GM19023 (cell line): ENCODE results near the gene CYP4F8.

ENCODE experiments used
- ATAC-seq: cut with Tn5 transposase; IDR thresholded peaks from one replicate; pipeline ENCODE4 v1.9.1; 2021; ENCODE audit warnings: mild to moderate bottlenecking, moderate library complexity; ENCODE audit not compliant: unreplicated experiment

CYP4F8 gene

GRCh38 chr19:15616183-15616582 is 1.2 kb downstream of the CYP4F8 start:
- no peak for ATAC-seq

GRCh38 chr19:15616627-15617270 is 1.7 kb downstream of the CYP4F8 start:
- ATAC-seq, result no peak

- no peak for ATAC-seq
These were observed 3.3 kb downstream of the CYP4F8 start for GRCh38 chr19:15618321-15618720.

GRCh38 chr19:15621801-15622200 is 6.8 kb downstream of the CYP4F8 start:
- ATAC-seq, result no peak

GRCh38 chr19:15622991-15623390 is 8.0 kb downstream of the CYP4F8 start:
- ATAC-seq, result no peak

- no peak for ATAC-seq
These were observed 8.8 kb downstream of the CYP4F8 start for GRCh38 chr19:15623711-15624318.

GRCh38 chr19:15628236-15629002 is 13.4 kb downstream of the CYP4F8 start:
- ATAC-seq, result no peak

GRCh38 chr19:15629003-15629880 is 14.2 kb downstream of the CYP4F8 start:
- ATAC-seq, result no peak

DNA sequence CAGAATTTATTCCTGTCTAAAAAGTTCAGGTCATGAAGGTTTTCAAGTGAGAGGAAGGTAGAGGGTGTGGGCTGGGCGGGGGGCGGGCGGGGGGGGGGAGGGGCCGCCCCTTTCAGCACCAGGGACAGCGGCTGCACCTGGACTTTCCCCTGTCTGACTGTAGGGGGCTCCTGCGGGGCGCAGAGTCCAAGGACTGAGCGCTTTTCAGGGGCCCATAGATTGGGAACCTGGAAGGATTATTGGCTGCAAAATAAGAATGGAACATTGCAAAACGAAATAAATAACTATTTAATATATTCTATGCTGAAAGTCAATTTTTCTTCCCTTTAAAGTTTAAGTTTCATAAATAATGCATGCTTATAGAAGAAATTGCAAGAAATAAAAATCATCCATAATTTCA is 16.8 kb downstream of the CYP4F8 start:
- ATAC-seq, result no peak

DNA sequence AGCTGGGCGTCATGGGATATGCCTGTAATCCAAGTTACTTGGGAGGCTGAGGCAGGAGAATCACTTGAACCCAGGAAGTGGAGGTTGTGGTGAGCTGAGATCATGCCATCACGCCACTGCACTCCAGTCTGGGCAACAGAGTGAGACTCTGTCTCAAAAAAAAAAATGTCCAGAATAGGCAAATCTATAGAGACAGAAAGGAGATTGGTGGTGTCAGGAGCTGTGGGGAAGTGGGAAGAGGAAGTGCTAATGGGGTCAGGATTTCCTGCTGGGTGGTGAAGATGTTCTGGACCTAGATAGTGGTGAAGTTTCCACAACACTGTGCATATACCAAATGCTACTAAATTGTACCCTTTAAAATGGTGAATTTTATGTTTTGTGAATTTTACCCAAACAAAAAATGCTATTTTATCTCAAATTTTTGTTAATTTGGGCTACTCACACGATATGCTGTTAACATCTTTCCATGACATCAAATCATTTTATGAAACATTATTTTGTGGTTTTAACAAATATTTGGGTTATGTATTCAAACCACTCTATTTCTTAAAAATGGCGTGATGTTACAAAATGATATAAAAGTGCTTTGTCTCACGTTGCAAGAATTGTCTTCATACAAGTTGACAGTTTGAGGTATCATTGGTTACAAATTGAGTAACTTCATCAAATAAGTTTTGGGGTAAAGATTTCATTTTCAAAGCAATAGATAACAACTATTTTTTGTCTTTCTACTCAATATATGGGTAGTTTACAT is 18.2 kb downstream of the CYP4F8 start:
- ATAC-seq, result no peak

DNA sequence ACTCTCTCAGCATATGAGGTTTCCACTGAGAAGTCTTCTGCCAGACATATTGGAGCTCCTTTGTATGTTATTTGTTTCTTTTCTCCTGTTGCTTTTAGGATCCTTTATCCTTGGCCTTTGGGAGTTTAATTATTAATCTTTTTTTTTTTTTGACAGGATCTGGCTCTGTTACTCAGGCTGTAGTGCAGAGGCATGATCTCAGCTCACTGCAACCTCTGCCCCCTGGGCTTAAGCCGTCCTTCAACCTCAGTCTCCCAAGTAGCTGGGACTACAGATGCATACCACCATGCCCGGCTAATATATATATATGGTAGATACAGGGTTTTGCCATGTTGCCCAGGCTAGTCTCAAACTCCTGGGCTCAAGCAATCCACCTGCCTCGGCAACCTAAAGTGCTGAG is 19.1 kb downstream of the CYP4F8 start:
- ATAC-seq, result no peak

- ATAC-seq, result no peak
These were observed 20.2 kb downstream of the CYP4F8 start for GRCh38 chr19:15635016-15635805.

DNA sequence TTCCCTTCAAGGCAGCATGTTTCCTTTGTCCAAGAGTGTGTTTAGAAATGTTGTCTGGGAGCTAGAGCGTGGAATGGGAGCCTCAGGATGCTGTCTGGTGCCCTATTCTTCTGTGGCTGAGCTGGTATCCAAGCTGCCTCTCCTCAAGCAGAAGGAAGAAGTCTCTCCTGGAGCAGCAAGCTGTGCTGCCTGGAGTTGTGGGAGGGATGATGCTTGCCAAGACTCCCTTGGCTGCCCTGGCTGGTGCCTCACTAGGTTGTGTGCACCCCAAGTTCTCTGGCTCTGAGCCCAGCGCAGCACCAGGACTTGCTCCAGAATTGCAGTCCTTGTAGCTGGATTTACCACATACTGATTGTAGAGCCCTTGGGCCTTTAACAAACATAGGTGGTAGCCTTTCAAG is 21.0 kb downstream of the CYP4F8 start:
- ATAC-seq, result no peak

DNA sequence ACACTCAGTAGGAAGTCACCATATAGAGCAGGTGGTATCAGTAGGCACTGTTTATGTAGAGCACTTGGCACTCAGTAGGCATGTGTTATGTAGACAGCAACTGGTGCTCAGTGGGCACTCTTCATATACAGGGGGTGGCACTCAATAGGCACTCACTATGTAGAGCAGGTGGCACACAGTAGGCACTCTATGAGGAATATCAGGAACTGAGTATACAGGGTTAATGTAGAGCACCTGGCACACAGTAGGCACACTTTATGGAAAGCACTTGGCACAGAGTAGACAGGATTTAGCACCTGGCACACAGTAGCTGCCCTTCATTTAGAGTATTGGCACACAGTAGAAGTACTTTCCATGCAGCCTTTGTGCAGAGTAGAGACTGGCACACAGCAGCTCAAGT is 24.6 kb downstream of the CYP4F8 start:
- ATAC-seq, result no peak

DNA sequence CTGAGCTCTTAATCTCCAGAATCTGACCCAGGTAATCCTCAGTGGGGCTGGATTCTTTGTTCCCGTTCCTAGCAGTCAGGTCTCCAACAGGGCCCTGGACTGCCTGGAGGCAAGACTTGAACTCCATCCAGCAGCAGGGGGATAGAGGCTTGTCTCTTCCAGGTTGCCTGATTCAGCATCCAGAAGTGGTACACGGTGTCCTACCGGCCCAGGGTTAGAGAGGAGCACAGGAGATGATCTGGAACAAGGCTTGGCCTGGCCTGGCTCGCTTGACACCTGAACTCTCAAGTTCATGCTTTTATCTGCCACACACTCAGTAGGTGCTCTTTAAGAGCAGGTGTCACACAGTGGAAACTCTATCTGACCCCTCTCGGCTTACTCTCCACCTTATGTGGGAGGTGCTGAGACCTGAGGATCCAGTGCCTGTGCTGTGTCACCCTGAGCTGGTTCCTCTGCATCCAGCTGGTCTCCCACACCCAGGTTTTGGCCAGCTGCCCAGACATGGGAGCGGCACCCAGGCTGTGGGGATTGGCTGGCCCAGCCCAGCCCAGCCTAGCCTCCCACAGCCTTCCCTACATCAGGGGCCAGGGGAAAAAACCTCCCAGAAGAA is 25.4 kb downstream of the CYP4F8 start, which contains the start of gene CYP4F3:
Gene CYP4F3 (plus strand): TSS at position 604 of the 610 bp plus-strand sequence. CDS start 519 bp downstream, outside the sequence.
- ATAC-seq, result no peak

GRCh38 chr19:15640904-15641597 is 26.0 kb downstream of the CYP4F8 start:
- ATAC-seq, result no peak

DNA sequence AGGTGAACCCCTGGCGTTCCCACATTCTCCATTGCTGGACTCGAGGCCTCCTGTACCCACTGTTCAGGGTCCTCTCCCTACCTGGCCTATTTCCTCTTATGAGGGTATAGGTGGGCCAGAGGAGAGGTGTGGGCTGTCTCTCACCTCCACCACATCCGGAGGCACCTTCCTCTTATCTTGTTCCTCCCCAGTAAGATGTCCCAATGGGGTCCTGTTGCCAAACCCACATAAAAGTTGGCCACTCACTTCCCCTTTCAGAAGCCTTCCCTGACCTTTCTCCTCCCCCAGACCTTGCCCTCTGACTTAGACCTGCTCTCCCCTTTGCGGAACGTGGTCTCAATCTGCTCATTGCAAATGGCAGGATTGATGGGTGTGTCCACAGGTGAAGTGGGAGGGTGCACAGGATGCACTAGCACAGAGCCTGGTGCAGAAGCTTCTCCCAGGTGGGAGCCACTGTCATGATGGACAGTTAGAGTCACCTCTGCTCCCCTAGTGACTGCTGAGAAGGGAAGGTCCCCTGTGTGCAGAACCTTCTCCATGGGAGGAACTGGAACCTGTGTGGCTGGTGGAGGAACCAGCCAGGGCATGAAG is 27.0 kb downstream of the CYP4F8 start:
- ATAC-seq, result no peak

DNA sequence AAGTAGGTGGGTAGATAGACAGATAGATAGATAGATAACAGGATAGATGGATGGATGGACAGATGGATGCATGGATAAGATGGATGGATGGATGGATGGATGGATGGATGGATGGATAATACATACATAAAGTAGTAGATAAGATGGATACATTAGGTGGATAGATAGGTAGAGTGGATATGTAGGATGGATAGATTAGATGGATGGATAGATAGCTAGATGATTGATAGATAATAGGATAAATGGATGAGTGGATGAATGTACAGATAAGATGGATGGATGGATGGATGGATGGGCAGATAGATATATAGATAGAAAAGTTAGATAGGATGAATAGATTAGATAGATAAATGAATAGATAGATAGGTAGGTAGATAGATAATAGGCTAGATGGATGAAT is 27.8 kb downstream of the CYP4F8 start:
- ATAC-seq, result no peak
